Stimulated activated CD8-positive, alpha-beta memory T cell treated with anti-CD3 and anti-CD28 coated beads, Interleukin-2, amount 100 ng/mL, for 48 hours (primary cell): ENCODE data around the gene C2orf92.

ENCODE experiments used
- DNase-seq, 2 donors: peaks; one replicate each; pipeline ENCODE4 v3.0.0-alpha.2; 2020; ENCODE audit warnings: low read depth in 2 of 2

The C2orf92 gene

GRCh38 chr2:97714084-97714949 is 44.8 kb downstream of the C2orf92 start:
- DNase-seq, result no peak

GRCh38 chr2:97714950-97715652 is 45.6 kb downstream of the C2orf92 start:
- DNase-seq, result no peak

- no peak for DNase-seq
These were observed 46.6 kb downstream of the C2orf92 start for GRCh38 chr2:97715951-97716694.

- no peak for DNase-seq
These were observed 47.4 kb downstream of the C2orf92 start for GRCh38 chr2:97716695-97717612.

GRCh38 chr2:97717613-97717995 is 48.1 kb downstream of the C2orf92 start:
- no peak for DNase-seq

GRCh38 chr2:97718051-97718882 is 48.8 kb downstream of the C2orf92 start:
- peak; percentile 58 to 64 for DNase-seq

- DNase-seq, result no peak
These were observed 49.4 kb downstream of the C2orf92 start for GRCh38 chr2:97718942-97719341.

GRCh38 chr2:97719362-97720155 is 50.0 kb downstream of the C2orf92 start:
- DNase-seq, result no peak

- DNase-seq, result no peak
These were observed 51.2 kb downstream of the C2orf92 start for GRCh38 chr2:97720746-97721145.

- no peak for DNase-seq
These were observed 52.7 kb downstream of the C2orf92 start for GRCh38 chr2:97722227-97722626.

- DNase-seq, result no peak
These were observed 53.9 kb downstream of the C2orf92 start for GRCh38 chr2:97723156-97724072.

- no peak for DNase-seq
These were observed 54.5 kb downstream of the C2orf92 start for GRCh38 chr2:97724073-97724410.

- DNase-seq, result no peak
These were observed 55.0 kb downstream of the C2orf92 start for GRCh38 chr2:97724501-97724900.

- no peak for DNase-seq
These were observed 55.6 kb downstream of the C2orf92 start for GRCh38 chr2:97724946-97725688.

- DNase-seq, result no peak
These were observed 57.0 kb downstream of the C2orf92 start for GRCh38 chr2:97726261-97727064.

- no peak for DNase-seq
These were observed 57.8 kb downstream of the C2orf92 start for GRCh38 chr2:97727296-97727695.

GRCh38 chr2:97728091-97728731 is 58.7 kb downstream of the C2orf92 start:
- DNase-seq, result no peak
